Activated naive CD4-positive, alpha-beta T cell treated with anti-CD3 and anti-CD28 coated beads for 36 hours (primary cell): ENCODE results near the gene XXYLT1. TPM values are rescaled to one million over a fixed set of nuclear protein-coding genes. Genes with fewer than 3 reads are reported as not detected.

Experiments used
- CTCF ChIA-PET: fragments of 350-600 bp; sonication (Branson Sonifier 250); formaldehyde crosslinking; loops from one replicate; lab custom pipeline; 2021; ENCODE audit warnings: antibody characterized with exemption; lab: Charles Lee
- DNase-seq: peaks from one replicate; pipeline ENCODE4 v3.0.0-alpha.2; 2020
- H3K27ac Mint-ChIP-seq: one replicate; pipeline ENCODE4 v1.8.0; 2021; ENCODE audit warnings: mild to moderate bottlenecking, mixed read lengths
- H3K27me3 Mint-ChIP-seq: one replicate; pipeline ENCODE4 v1.8.0; 2021; ENCODE audit warnings: low read depth, mixed read lengths
- H3K36me3 Mint-ChIP-seq: one replicate; pipeline ENCODE4 v1.8.0; 2021; ENCODE audit warnings: low read depth, mixed read lengths
- H3K4me1 Mint-ChIP-seq: one replicate; pipeline ENCODE4 v1.8.0; 2021; ENCODE audit warnings: low read depth, mixed read lengths
- H3K4me3 Mint-ChIP-seq: one replicate; pipeline ENCODE4 v1.8.0; 2021; ENCODE audit warnings: mild to moderate bottlenecking, moderate library complexity, mixed read lengths
- H3K9me3 Mint-ChIP-seq: one replicate; pipeline ENCODE4 v1.8.0; 2021; ENCODE audit warnings: mixed read lengths
- intact Hi-C: fragments of 100-400 bp; cut with micrococcal nuclease; formaldehyde crosslinking; loops from one replicate; pipeline ENCODE4 v1.15.1; 2023
- total RNA-seq, 2 experiments: library from RNA; stranded (reverse); gene quantifications; one replicate each; pipeline ENCODE4 v1.2.3, GENCODE V29; 2021

XXYLT1 gene
- total RNA-seq, 2 experiments from 2014 or later = 1.8 to 2.5 TPM

GRCh38 chr3:195084746-195085145 lies 186.2 kb downstream of the XXYLT1 start:
- no peak for DNase-seq
- no peaks in the 10 kb centered on the region for H3K9me3 Mint-ChIP-seq
- H3K27ac Mint-ChIP-seq = no peak overlapping the region
- intact Hi-C loops = no loop called here
- no peaks in the 10 kb centered on the region for H3K27me3 Mint-ChIP-seq
- no peak overlapping the region for H3K4me3 Mint-ChIP-seq
- no peaks in the 10 kb centered on the region for H3K36me3 Mint-ChIP-seq
- CTCF ChIA-PET = no interaction called here
- H3K4me1 Mint-ChIP-seq = peaks cover 6% of the 10 kb centered on the region

DNA sequence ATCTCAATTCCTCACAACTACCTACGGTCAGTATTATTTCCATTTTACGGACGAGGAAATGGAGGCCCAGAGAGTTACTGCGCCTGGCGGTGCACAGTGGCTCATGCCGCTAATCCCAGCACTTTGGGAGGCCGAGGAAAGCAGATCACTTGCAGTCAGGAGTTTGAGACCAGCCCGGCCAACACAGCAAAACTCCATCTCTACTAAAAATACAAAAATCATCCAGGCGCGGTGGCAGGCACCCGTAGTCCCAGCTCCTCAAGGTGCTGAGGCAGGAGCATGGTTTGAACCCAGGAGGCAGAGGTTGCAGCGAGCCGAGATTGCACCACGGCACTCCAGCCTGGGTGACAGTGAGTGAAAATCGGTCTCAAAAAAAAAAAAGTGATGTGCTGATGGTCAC lies 187.3 kb downstream of the XXYLT1 start:
- H3K27me3 Mint-ChIP-seq = no peaks in the 10 kb centered on the region
- CTCF ChIA-PET = no interaction called here
- H3K4me3 Mint-ChIP-seq = no peak overlapping the region

GRCh38 chr3:195082811-195083210 lies 188.1 kb downstream of the XXYLT1 start:
- no peak for DNase-seq
- intact Hi-C loops = no loop called here
- Mint-ChIP-seq H3K9me3 (no peaks in the 10 kb centered on the region), H3K27me3 (no peaks in the 10 kb centered on the region), H3K4me3 (no peak overlapping the region), H3K4me1 (peaks cover 5% of the 10 kb centered on the region), H3K27ac (no peak overlapping the region), H3K36me3 (no peaks in the 10 kb centered on the region)
- CTCF ChIA-PET = no interaction called here

More for the DNA sequence above, 187.3 kb downstream of the XXYLT1 start:
- H3K4me1 Mint-ChIP-seq = peaks cover 6% of the 10 kb centered on the region
- H3K27ac Mint-ChIP-seq = no peak overlapping the region
- no peak for DNase-seq
- intact Hi-C loops = no loop called here
- no peaks in the 10 kb centered on the region for H3K36me3 Mint-ChIP-seq
- no peaks in the 10 kb centered on the region for H3K9me3 Mint-ChIP-seq

GRCh38 chr3:195081242-195081963 lies 189.6 kb downstream of the XXYLT1 start:
- CTCF ChIA-PET = no interaction called here
- H3K36me3 Mint-ChIP-seq = no peaks in the 10 kb centered on the region
- no peak overlapping the region for H3K27ac Mint-ChIP-seq
- H3K9me3 Mint-ChIP-seq = no peaks in the 10 kb centered on the region
- H3K27me3 Mint-ChIP-seq = no peaks in the 10 kb centered on the region
- H3K4me1 Mint-ChIP-seq = no peaks in the 10 kb centered on the region
- DNase-seq = no peak
- intact Hi-C loops = no loop called here
- no peak overlapping the region for H3K4me3 Mint-ChIP-seq

DNA sequence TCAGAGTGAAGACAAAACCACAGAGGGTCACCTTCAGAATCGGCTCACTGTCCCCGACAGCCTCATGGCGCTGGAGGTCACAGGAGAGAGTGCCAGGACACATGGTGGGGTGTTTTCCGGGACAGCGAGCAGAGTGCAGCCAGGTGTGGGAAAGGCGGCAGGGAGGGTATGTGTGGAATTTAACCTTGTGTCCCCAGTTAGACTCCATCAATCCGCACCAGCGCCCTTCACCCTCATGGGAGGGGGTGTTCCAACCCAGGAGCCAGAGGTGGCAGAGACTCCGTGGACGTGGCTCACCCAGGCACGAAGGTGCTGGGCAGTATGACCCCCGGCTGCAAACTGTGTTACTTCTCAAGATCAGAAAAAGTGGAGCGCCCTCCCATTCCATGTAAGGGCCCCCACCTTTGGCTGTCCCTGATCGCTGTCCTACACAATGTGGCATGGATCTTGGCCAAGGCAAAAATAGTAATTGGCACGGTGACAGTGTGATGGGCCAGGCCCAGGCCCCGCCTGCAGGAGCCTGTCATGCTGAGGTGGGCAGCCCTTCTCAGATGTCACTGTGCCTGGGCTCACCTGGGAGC lies 190.3 kb downstream of the XXYLT1 start:
- Mint-ChIP-seq H3K9me3 (no peaks in the 10 kb centered on the region), H3K4me1 (no peaks in the 10 kb centered on the region), H3K36me3 (no peaks in the 10 kb centered on the region), H3K4me3 (no peak overlapping the region), H3K27me3 (no peaks in the 10 kb centered on the region), H3K27ac (no peak overlapping the region)
- no peak for DNase-seq
- intact Hi-C loops = no loop called here
- CTCF ChIA-PET = no interaction called here

DNA sequence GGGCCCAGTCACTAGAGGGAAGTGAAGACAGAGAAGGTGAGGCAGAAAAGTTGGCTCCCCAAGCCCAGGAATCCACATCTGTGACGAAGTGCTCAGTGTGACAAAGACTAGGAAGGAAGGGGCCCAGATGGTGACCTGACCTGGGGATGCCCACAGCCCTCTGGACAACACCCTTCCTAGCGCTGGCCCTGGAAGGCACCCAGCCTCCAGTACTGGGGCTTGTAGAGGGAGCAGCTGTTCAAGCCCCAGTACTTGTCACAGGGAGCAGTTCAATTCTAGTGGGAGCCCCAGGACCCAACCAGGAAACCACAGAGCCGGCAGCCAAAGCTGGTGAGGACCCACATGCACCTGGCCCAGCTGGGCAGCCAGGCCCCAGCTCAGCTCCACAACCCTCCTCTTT lies 190.8 kb downstream of the XXYLT1 start:
- H3K27me3 Mint-ChIP-seq = no peaks in the 10 kb centered on the region
- no peak overlapping the region for H3K27ac Mint-ChIP-seq
- no peaks in the 10 kb centered on the region for H3K36me3 Mint-ChIP-seq
- H3K4me1 Mint-ChIP-seq = no peaks in the 10 kb centered on the region
- no peak for DNase-seq
- intact Hi-C loops = no loop called here
- no peaks in the 10 kb centered on the region for H3K9me3 Mint-ChIP-seq
- CTCF ChIA-PET = no interaction called here
- no peak overlapping the region for H3K4me3 Mint-ChIP-seq

DNA sequence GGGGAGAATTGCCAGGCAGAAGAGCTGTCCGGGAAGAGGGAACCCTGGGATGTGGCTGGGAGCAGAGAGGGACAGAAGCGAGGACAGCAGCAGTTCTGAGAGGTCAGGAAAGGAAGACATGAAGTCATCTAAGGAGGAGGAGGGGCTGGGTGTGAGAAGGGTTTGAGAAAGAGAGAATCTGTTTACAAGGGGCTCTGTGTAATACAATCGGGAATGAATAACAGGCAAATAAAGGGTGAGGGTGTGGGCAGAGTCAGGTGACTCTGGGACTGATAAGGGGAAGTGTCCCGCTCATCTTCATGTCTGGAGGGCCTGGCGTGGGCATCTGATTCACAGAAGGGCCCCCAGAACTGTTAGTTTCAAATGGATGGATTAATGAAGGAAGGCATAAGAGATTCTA lies 191.3 kb downstream of the XXYLT1 start:
- Mint-ChIP-seq H3K9me3 (no peaks in the 10 kb centered on the region), H3K4me1 (no peaks in the 10 kb centered on the region), H3K27me3 (no peaks in the 10 kb centered on the region), H3K27ac (no peak overlapping the region), H3K4me3 (no peak overlapping the region), H3K36me3 (no peaks in the 10 kb centered on the region)
- CTCF ChIA-PET = no interaction called here
- intact Hi-C loops = no loop called here
- no peak for DNase-seq

DNA sequence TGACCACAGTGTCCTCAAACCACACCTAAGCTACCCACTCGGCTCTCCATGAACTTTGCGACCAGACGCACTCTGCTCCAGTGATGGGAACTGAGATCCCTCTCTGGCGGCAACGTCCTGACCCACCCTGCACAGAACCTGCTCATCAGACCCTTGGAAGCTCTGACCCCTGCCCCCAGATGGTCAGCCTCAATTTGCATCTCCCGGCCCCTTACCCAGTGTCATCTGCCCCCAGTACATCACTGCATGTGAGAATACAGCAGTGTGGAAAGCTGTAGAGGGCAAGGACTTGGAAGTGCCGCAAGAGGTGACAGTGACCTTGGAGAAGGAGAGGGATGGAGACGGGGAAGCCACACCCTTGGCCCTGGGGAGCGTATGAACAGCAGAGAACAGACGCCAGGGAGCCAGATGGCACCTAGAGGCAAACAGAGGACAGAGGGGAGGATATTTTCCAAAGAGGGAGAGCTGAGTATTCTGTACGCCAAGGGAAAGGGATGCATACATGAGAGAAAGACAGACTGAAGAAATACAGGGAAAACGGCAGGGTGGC lies 192.0 kb downstream of the XXYLT1 start:
- DNase-seq = no peak
- Mint-ChIP-seq H3K27ac (no peak overlapping the region), H3K36me3 (no peaks in the 10 kb centered on the region), H3K4me3 (no peak overlapping the region), H3K27me3 (no peaks in the 10 kb centered on the region), H3K9me3 (no peaks in the 10 kb centered on the region), H3K4me1 (no peaks in the 10 kb centered on the region)
- intact Hi-C loops = no loop called here
- CTCF ChIA-PET = no interaction called here

DNA sequence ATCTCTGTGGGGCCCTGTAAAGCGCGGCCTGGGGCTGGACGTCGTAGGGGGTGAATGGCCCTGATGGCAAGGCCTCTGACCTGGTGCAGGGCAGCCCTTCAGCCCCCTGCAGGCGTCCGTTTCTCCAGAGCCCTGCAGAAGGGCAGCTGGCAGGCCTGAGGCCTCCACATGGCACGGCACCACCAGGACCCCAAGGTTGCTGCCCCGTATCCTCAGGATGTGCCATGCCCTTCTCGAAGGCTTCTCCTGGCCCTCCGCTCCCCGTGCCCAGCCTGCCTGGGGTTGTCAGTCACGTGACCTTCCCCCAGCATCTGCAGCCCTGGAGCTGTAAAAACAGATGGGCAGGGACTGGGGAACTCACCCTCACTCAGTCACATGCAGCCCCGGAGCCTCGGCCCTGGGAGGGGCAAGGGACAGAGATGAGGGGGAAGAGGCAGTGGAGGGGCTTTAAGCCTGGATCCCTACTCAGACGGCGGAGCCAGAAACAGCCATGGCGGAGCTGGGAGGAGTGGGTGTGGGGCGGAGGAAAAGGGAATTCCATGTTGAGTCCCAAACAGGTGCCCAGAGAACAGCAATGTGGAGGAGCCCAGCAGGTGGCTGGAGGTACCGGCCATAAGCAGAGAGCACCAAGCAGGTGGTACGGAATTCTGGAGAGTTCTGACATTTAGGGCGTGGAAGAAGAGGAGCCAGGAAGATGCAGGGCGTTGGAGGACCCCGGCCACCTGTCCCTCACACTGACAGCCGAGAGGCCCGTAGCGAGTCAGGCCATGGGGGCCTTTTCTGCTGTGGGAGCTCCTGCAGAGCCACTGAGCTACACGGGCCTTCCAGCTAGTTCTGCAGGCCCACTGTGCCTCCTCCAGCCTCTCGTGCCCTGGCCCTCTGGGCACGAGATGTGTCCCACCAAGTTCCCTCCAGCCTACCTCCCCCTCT lies 193.1 kb downstream of the XXYLT1 start:
- H3K27me3 Mint-ChIP-seq = no peaks in the 10 kb centered on the region
- H3K9me3 Mint-ChIP-seq = no peaks in the 10 kb centered on the region
- H3K4me3 Mint-ChIP-seq = no peak overlapping the region
- DNase-seq = no peak
- intact Hi-C loops = no loop called here
- H3K36me3 Mint-ChIP-seq = no peaks in the 10 kb centered on the region
- CTCF ChIA-PET = interaction anchor here (1.1 to 1.2 kb wide), 2 partner anchors 9 to 29 kb away, joined by 3 read pairs; no protein-coding TSS in a partner anchor
- no peaks in the 10 kb centered on the region for H3K4me1 Mint-ChIP-seq
- H3K27ac Mint-ChIP-seq = no peak overlapping the region

DNA sequence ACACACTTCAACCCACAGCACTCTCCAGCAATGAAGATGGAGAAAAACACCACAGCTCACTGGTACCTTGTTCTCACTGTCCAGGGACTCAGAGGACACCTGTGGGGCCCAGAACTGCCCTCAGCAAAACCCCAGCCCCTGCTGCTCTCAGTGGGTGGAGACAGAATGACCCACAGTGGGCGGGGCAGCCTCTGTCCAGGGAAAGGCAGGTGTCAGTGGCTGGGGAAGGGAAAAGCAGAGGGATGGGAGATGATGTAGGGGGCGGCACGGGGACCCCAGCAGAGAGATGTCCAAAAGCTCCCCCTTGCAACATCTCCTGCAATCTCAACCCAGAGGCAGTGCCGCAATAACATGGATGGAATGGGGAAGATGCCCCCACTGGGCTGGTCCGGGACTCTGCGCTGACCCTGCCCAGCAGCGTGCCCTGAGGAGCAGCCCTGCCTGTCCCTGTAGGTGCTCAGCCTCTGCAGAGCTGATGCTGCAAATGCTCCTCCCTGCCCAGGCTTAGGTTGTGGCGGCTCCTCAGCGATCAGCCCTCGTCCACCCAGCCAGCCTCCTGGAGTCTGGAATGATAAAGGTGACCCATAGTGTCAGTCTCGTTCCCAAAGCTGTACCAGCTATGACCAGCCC lies 193.9 kb downstream of the XXYLT1 start:
- H3K4me1 Mint-ChIP-seq = no peaks in the 10 kb centered on the region
- no peaks in the 10 kb centered on the region for H3K9me3 Mint-ChIP-seq
- intact Hi-C loops = no loop called here
- no peak overlapping the region for H3K27ac Mint-ChIP-seq
- CTCF ChIA-PET = interaction anchor here (1.2 kb wide), 1 partner anchor 30 kb away, joined by 3 read pairs; no protein-coding TSS in a partner anchor
- no peaks in the 10 kb centered on the region for H3K27me3 Mint-ChIP-seq
- no peak for DNase-seq
- H3K4me3 Mint-ChIP-seq = no peak overlapping the region
- H3K36me3 Mint-ChIP-seq = no peaks in the 10 kb centered on the region

- Mint-ChIP-seq H3K4me3 (no peak overlapping the region), H3K4me1 (no peaks in the 10 kb centered on the region), H3K27me3 (no peaks in the 10 kb centered on the region), H3K36me3 (no peaks in the 10 kb centered on the region), H3K9me3 (no peaks in the 10 kb centered on the region), H3K27ac (no peak overlapping the region)
- CTCF ChIA-PET = no interaction called here
- intact Hi-C loops = no loop called here
- no peak for DNase-seq
Observed at GRCh38 chr3:195075941-195076875, 194.8 kb downstream of the XXYLT1 start.
